Lower leg skin (tissue), 4 donors: Measurements from ENCODE around the gene AKIRIN1. TPM values are rescaled to one million over a fixed set of nuclear protein-coding genes. Genes with fewer than 3 reads are reported as not detected.
"Not testable (repeated sequence)": the region's sequence is repeated elsewhere in the genome, so short reads cannot be mapped to it uniquely, and the experiment has no call there.

Experiments
- DNase-seq, 2 donors: peaks; one replicate each; pipeline ENCODE4 v3.0.0-alpha.2; 2019; ENCODE audit warnings: low spot score in 2 of 2
- H3K4me3 ChIP-seq: fragments of 200-600 bp; sonication (generic); 2 replicates; pipeline ENCODE4 v1.5.1; 2017; ENCODE audit warnings: mild to moderate bottlenecking, low read depth; ENCODE audit not compliant: poor library complexity, severe bottlenecking
- POLR2A ChIP-seq, 2 donors: fragments of 450-650 bp; IDR thresholded peaks; one replicate each; pipeline ENCODE4 v1.6.1; 2016 to 2017; ENCODE audit warnings: antibody characterized with exemption in 2 of 2, mild to moderate bottlenecking in 1 of 2, moderate library complexity in 1 of 2
- WGBS, 2 donors: methylation state at CpG; one replicate each; pipeline ENCODE4 v1.1.5; 2018; 5-methylcytosine and 5-hydroxymethylcytosine counted together
- intact Hi-C: fragments of 100-400 bp; cut with DNase I; formaldehyde crosslinking; loops from one replicate; pipeline ENCODE4 v1.15.0; 2023; ENCODE audit warnings: low total_unique reads
- total RNA-seq, 4 donors: library from RNA; depleted of rRNA; stranded (reverse); fragments of >200 nt; gene quantifications; one replicate each; pipeline ENCODE4 v1.1.0, GENCODE V29; 2016
- TF ChIP-seq, protein P1 (sequence below), 3 donors: fragments of 450-650 bp; IDR thresholded peaks; one replicate each; pipeline ENCODE4 v1.5.1; 2016; ENCODE audit warnings: antibody characterized with exemption in 3 of 3, mild to moderate bottlenecking in 3 of 3, moderate library complexity in 2 of 3

AKIRIN1 gene
- total RNA-seq, 4 donors from 2014 or later: 22.3 to 36.8 (median 28.7) TPM

DNA sequence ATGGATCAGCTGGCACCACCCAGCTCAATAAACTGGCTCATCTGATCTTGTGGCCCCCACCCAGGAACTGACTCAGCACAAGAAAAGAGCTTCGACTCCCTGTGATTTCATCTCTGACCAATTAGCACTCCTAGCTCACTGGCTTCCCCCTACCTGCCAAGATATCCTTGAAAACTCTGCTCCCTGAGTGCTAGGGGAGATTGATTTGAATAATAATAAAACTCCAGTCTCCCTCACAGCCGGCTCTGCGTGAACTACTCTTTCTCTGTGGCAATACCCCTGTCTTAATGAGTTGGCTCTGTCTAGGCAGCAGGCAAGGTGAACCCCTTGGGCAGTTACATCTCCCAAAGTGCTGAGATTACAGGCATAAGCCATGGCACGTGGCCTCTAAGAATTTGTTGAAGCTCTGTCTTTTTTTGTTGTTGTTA is 37.6 kb upstream of the AKIRIN1 start:
- intact Hi-C loops: no loop called here
- H3K4me3 ChIP-seq: no peak overlapping the region
- TF ChIP-seq, protein P1, sequence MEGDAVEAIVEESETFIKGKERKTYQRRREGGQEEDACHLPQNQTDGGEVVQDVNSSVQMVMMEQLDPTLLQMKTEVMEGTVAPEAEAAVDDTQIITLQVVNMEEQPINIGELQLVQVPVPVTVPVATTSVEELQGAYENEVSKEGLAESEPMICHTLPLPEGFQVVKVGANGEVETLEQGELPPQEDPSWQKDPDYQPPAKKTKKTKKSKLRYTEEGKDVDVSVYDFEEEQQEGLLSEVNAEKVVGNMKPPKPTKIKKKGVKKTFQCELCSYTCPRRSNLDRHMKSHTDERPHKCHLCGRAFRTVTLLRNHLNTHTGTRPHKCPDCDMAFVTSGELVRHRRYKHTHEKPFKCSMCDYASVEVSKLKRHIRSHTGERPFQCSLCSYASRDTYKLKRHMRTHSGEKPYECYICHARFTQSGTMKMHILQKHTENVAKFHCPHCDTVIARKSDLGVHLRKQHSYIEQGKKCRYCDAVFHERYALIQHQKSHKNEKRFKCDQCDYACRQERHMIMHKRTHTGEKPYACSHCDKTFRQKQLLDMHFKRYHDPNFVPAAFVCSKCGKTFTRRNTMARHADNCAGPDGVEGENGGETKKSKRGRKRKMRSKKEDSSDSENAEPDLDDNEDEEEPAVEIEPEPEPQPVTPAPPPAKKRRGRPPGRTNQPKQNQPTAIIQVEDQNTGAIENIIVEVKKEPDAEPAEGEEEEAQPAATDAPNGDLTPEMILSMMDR (IDR thresholded peaks at IDR 0.05): no peak
- TF ChIP-seq POLR2A (IDR thresholded peaks at IDR 0.05): no peak
- DNase-seq: no peak
- 20 to 24% methylated on average over 4 of the region's 4 CpGs for WGBS, 2 donors

GRCh38 chr1:38958967-38959366 is 32.1 kb upstream of the AKIRIN1 start:
- WGBS, 2 donors: 54 to 66% methylated on average over 2 of the region's 2 CpGs

GRCh38 chr1:38962113-38962512 is 29.0 kb upstream of the AKIRIN1 start:
- no peak overlapping the region for H3K4me3 ChIP-seq
- 63 to 66% methylated on average over 3 of the region's 3 CpGs for WGBS, 2 donors
- TF ChIP-seq, protein P1 (IDR thresholded peaks at IDR 0.05): no peak
- no peak for TF ChIP-seq POLR2A (IDR thresholded peaks at IDR 0.05)
- no peak for DNase-seq
- intact Hi-C loops: no loop called here

More at GRCh38 chr1:38958967-38959366, 32.1 kb upstream of the AKIRIN1 start:
- TF ChIP-seq POLR2A (IDR thresholded peaks at IDR 0.05): no peak
- TF ChIP-seq, protein P1 (IDR thresholded peaks at IDR 0.05): no peak
- DNase-seq: no peak
- no peak overlapping the region for H3K4me3 ChIP-seq
- intact Hi-C loops: no loop called here

GRCh38 chr1:38962560-38962959 is 28.5 kb upstream of the AKIRIN1 start:
- no peak overlapping the region for H3K4me3 ChIP-seq
- no peak for TF ChIP-seq POLR2A (IDR thresholded peaks at IDR 0.05)
- TF ChIP-seq, protein P1 (IDR thresholded peaks at IDR 0.05): no peak
- intact Hi-C loops: no loop called here
- WGBS, 2 donors: 82 to 83% methylated on average over 7 of the region's 7 CpGs
- no peak for DNase-seq

DNA sequence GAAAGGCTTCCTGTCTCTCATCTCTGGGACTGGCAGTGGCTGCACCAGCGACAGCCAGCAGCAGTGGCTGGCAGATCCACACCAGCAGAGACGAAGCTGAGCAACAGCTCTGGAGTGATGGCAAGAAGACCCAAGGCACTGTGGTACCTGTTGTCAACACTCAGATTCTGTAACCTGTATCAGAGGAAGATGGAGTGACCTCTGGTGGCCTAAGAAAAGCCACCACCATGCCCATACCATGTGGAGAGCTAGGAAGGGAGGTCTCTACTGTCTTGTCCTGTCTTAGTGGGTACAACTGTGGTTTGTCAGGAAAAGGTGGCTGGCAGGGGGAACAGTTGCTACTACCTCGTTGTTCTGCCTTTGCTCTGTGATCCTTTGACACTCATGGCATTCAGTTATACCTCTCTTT is 26.9 kb upstream of the AKIRIN1 start:
- TF ChIP-seq POLR2A (IDR thresholded peaks at IDR 0.05): no peak
- TF ChIP-seq, protein P1 (IDR thresholded peaks at IDR 0.05): no peak
- 49 to 63% methylated on average over 3 of the region's 3 CpGs for WGBS, 2 donors
- no peak overlapping the region for H3K4me3 ChIP-seq
- DNase-seq: no peak
- intact Hi-C loops: no loop called here

DNA sequence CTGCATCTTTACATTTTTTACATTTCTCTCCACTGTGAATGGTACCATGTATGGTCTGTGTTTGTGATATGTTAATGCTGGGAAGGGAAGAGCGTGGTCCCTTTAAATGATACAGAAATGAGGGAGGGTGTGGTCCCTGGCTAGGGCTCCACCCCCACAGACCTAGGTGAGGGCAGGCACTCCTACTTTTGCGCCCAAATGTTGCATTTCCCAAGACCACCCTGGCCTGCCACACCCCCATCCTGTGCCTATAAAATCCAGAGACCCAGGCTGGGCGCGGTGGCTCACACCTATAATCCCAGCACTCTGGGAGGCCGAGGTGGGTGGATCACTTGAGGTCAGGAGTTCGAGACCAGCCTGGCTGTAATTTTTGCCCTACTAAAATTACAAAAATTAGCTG is 17.9 kb upstream of the AKIRIN1 start:
- DNase-seq, H3K4me3 ChIP-seq, intact Hi-C loops: not testable (repeated sequence)
- WGBS, 2 donors: 57 to 65% methylated on average over 6 of the region's 6 CpGs
